HG02938 (cell line): ENCODE results near the gene SLC34A3.
"Not testable (repeated sequence)": the region's sequence is repeated elsewhere in the genome, so short reads cannot be mapped to it uniquely, and the experiment has no call there.

Experiments
- ATAC-seq: cut with Tn5 transposase; IDR thresholded peaks from one replicate; pipeline ENCODE4 v1.9.1; 2021; ENCODE audit warnings: mild to moderate bottlenecking, moderate library complexity; ENCODE audit not compliant: unreplicated experiment

Gene SLC34A3

DNA sequence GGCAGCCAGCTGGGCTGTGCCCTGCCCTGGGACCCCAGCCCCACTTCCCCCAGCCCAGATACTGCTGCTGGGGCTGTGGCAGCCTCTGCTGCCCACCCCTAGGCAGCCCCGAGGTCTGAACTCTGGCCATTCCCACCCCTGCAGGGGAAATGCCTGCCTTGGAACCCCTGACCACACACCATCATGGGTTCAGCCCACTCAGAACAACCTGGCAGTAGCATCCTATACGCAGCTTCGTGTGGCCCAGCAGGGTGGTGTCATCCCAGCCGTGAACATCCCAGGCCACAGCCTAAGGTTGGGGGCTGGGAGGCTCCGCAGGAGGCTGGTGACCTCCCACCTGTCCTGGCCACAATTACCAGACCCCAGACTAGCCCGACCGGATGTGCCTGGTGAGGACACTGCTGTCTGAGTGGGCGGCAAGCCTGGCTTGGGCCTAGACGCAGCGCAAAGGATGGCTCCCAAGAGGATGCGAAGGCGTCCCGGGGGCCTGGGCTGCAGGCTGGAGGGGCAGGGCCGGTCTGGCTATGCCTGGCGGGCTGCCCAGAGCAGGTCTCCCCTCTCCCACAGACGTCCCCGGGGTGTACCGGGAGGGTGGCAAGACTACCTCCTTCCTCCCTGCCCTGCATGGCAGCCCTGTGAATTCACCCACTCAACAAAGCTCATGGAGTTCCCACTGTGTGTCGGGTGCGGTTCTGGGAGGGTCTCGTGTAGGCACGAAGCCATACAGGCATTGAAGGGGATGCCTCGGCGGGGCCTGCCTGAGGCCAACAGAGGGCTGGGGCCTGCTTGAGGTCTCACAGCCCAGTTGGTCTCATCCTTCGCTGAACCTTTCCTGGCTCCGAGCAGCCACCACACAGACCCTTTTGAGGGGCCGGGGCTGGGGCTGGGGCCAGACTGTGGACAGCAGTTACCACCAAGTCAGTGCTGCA lies 1.5 kb upstream of the SLC34A3 start:
- no peak for ATAC-seq

GRCh38 chr9:137229903-137230704 lies 597 bp upstream of the SLC34A3 start:
- ATAC-seq = no peak

- no peak for ATAC-seq
These were observed 805 bp downstream of the SLC34A3 start for GRCh38 chr9:137231372-137232039.

DNA sequence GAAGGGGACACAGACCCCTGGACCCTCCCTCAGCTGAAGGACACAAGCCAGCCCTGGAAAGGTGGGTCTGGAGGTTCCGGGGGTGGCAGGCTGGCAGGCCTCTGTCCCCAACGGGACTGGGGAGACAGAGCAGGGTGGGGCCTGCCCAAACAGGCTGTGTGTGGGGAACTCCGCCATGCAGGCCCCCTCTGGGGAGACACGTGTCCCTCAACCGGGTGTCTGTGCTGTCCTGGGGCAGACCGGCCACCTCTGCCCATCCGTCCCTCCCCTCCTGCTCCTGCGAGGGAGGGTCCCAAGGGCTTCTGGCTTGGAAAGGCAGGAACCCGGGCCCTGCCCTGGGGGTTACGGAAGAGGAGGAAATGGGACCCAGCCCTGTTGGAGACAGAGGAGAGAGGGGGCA lies 1.4 kb downstream of the SLC34A3 start:
- ATAC-seq = no peak

- ATAC-seq = no peak
These were observed 1.8 kb downstream of the SLC34A3 start for GRCh38 chr9:137232510-137232909.

GRCh38 chr9:137233143-137233980 lies 2.7 kb downstream of the SLC34A3 start:
- no peak for ATAC-seq

DNA sequence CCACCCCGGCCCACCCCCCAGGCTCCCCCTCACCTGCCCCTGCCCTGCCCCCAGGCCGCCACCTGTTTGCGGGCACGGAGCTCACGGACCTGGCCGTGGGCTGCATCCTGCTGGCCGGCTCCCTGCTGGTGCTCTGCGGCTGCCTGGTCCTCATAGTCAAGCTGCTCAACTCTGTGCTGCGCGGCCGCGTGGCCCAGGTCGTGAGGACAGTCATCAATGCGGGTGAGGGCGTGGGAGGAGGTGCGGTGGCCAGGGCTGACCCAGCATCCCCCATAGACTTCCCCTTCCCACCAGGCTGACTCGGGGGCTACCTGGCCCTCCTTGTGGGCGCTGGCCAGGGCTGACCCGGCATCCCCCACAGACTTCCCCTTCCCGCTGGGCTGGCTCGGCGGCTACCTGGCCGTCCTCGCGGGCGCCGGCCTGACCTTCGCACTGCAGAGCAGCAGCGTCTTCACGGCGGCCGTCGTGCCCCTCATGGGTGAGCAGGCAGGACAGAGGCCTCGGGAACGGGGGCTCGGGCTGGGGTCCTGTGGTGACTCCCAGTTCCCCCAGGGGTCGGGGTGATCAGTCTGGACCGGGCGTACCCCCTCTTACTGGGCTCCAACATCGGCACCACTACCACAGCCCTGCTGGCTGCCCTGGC lies 3.5 kb downstream of the SLC34A3 start:
- ATAC-seq = no peak

DNA sequence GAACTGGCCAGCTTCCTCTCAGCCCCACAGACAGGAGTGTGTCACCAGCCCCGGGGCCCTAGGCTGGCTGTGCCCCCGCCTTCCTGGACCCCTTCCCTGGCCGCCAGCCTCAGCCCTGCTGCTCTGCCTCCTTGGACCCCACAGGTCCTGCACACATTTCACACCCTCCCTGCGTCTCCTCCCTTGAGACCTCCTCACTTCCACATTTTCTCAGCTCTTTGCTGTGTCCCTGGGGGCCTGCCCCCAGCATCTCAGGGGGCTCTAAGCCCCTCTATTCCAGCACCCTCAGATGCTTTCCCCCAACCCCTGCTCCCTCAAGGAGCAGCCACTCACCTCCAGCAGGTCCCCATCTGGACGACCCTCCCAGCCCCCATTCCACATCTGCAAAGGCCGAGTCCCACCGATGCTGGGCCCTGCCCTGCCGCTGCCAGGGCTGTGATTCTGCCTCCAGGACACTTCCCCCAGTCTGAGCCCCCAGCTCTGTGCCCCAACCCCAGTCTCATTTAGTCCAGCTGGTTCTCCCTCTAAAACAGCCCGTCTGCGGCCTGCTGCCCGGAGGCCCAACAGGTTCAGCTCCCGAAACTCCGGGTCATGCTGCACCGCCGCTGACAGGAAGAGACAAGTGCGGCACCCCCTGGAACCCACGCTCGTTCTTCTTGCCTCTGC lies 4.2 kb downstream of the SLC34A3 start:
- no peak for ATAC-seq

DNA sequence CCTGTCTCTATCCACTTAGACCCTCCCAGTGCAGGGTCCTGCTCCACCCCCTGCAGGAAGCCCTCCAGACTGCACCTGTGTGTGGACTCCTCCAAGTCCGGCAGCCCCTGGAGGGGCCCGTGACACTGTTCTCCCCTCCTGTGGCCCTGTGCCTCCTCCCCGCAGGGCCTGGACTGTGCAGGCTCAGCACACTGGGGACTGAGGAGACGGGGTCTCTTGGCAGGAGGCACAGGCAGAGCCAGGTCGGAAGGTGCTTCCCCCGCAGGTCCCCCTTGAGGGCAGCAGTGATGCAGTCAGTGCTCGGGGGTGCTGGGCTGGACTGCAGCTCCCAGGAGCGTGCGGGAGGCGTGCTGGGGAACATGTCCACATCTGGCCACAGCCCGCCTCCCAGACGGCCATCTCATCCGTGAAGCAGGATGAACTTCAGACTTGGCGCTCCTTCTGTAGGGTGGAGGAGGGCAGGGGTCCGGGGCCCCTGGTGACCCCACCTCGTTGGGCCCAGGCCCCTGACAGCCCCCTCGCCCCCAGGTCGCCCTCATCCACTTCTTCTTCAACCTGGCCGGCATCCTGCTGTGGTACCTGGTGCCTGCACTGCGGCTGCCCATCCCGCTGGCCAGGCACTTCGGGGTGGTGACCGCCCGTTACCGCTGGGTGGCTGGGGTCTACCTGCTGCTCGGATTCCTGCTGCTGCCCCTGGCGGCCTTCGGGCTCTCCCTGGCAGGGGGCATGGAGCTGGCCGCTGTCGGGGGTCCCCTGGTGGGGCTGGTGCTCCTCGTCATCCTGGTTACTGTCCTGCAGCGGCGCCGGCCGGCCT lies 4.9 kb downstream of the SLC34A3 start:
- ATAC-seq = no peak

GRCh38 chr9:137236238-137236935 lies 5.7 kb downstream of the SLC34A3 start:
- ATAC-seq = no peak

GRCh38 chr9:137236936-137237421 lies 6.3 kb downstream of the SLC34A3 start:
- no peak for ATAC-seq

DNA sequence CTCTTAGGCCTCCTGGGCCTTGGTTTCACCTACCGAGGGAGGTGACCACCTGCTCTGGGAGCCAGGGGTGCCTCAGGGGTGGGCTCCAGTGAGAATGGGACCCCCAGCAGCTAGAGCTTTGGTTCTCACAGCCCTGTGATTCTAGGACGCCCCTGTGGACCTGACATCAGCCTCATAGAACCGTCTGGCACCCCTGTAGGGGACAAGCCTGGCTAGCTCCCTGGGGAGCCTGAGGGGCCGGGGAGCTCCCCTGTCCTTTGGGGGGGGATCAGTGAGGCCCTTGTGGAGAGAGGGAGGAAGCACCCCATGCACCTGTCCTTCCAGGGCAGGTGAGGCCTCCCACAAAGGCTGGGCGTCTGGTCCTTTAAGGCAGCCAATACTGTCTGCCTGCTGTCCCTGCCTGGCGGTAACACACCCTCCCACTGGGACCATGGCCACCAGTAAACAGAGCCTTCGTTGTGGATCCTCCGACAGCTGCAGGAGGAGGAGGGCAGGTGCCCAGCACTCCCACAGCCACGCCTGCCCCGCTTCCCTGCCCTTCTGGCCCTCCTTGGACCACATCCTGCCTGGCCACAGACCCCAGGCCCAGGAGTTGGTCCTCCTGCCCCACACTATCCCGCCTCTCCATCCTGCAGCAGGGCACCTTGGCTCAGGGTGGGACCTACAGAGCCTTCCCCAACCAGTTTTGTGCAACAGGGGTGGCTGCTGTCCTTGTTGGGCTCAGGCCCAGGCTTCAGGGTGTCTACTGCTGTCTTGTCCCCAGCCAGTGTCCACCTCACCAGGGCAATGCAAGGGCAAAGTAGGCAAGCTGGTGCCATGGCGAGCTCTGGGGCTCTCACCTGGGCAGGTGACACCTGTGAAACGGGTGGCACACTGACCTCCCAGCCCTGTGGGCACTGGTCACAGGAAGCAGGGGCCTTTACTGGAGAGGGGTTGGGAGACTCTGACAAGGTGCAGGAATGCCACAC lies 7.3 kb downstream of the SLC34A3 start:
- no peak for ATAC-seq

- not testable (repeated sequence) for ATAC-seq
These were observed 9.0 kb downstream of the SLC34A3 start for GRCh38 chr9:137239541-137240200.

DNA sequence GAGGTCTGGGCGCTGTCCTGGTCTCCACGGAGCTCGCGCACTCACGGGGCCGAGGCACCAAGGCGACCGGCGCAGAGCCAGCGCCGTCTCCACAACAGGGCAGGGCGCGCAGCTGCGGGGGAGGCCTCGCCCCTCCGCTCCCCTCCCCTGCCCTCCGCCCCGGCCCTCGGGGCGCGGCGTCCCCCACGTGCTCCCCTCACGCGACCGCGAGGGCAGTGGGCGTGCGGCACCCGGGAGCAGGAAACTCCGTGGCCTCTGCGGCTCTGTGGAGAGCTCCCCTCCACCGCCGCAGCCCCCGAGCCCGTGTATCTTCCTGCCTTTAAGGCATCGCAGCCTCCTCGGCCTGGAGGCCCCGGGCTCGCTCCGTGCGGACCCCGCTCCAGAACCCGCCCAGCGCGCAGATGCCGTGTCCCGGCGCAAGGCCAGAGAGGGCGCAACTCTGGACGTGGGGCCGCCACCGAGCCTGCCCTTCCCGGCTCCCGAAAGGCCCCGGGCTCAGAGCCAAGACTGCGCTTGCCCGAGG lies 9.7 kb downstream of the SLC34A3 start:
- ATAC-seq = peak; percentile 17

GRCh38 chr9:137240841-137241489 lies 10.3 kb downstream of the SLC34A3 start, which contains the start of gene TUBB4B:
Gene TUBB4B, plus strand, starts transcription at chr9:137241287. Its CDS starts 74 bp downstream, at chr9:137241361.
- ATAC-seq = peak; percentile 79
